ELF-1 (cell line): Measurements from ENCODE around the gene AKAP6.

ENCODE experiments used
- DNase-seq: peaks from one replicate; pipeline ENCODE4 v3.0.0-alpha.2; 2016; ENCODE audit warnings: low read depth, low spot score

Gene AKAP6

GRCh38 chr14:32330351-32331111, 1.4 kb downstream of the AKAP6 start:
- peak; percentile 10 for DNase-seq

DNA sequence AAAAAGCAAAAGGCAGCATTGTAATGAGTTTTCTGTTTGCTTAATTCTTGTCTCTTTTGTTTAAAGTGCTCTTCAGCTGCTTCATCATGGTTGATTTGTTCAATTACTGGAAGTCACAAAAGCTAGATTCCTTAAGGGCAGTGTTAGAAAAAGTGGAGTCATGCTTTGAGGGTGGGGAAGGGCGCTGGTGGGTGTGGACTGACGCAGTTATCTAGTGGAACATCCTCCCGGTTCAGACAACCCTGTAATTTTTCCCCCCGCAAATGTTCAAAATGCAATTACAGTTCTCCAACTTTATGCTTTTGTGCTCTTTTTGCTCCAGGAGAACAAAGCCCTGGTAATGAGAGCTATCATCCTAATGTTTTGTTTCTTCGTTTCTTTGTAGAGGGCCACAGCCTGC, 2.1 kb downstream of the AKAP6 start:
- DNase-seq = peak; percentile 38

GRCh38 chr14:32332415-32333316, 3.6 kb downstream of the AKAP6 start:
- no peak for DNase-seq

GRCh38 chr14:32336702-32337101, 7.6 kb downstream of the AKAP6 start:
- no peak for DNase-seq

DNA sequence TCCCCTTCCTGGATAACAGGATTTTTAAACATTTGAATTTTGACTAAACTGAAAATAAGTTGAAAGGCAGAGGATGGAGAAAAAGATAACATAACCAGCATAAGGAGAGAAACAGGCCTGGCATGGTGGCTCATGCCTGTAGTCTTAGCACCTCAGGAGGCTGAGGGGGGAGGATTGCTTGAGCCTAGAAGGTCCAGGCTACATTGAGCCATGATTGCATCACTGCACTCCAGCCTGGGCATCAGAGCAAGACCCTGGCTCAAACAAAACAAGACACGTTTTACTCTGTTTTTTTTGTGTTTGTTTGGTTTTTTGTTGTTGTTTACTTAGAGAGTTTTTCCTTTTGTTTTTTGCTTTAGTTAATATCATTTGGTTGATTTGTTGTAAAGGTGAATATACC, 8.7 kb downstream of the AKAP6 start:
- no peak for DNase-seq

DNA sequence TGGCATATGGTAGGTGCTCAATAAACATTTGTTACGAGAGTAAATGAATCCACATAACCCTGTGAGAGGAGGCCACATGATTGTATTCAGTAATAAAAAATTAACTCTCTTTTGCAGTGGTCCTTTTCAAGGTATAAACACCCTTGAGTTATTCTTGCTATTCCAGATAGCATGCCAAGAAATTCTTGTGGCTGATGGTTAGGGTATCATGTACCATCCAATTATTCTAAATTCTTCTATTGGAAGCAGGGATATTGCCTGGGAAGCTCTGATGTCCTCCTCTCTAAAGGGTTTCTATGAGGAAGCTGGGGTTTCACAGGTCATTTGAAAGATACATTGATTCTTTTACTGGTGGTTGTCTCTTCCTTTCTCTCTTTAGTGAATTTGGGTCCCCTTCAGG, 10.1 kb downstream of the AKAP6 start:
- no peak for DNase-seq

DNA sequence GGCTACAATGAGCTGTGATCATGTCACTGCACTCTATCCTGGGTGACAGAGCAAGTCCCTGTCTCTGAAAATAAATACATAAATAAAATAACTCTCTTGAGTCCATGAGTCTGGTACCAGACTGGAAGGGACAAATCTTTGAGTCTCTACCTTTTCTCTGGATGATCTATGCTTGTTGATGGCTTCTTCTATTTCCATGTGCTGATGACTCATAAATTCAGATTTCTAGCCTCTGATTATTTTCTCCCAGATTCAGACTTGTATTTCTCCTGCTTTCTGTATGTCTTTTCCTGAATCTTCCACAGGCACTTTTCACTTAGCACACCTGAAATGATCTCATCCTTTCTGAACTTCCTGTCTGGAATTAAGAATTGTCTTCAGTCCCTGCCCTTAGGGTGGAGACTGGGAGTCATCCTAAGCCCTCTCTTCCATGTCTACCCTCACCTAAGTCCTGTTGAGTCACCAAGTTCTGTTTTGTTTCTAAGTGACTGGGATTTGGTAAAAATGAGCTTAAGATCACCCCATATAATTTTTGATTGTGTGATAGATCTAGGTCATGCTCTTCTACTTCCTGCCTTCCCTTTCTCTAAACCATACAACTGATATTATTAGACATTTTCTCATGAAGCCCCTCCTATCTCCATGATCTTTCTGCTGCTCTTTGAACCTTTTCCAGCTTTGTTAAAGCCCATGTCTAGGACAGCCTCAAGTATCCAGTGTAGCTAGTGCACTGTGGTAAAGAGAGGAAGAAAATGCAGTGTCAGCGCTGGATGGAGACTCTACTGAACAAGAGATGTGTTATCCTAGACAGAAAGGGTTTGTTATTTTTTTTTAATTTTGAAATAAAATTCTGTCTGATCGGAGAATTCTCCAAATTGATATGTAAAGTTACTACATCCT, 13.1 kb downstream of the AKAP6 start:
- no peak for DNase-seq

DNA sequence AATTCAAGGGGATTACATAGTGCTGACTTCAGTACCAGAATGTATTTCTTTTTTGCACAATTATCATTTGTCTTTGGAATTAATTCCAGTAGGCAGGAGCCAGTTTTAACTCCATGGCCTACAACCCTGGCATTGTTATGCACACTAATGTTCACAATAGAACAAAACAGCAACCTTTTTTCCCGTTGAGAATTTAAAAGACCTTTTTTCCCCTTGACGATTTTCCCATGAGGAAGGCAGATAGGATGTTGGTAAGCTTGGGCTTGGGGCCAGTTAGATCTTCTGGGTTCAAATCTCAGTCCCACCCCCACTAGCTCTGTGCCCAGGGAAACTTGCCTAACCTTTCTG, 13.7 kb downstream of the AKAP6 start:
- DNase-seq = no peak

DNA sequence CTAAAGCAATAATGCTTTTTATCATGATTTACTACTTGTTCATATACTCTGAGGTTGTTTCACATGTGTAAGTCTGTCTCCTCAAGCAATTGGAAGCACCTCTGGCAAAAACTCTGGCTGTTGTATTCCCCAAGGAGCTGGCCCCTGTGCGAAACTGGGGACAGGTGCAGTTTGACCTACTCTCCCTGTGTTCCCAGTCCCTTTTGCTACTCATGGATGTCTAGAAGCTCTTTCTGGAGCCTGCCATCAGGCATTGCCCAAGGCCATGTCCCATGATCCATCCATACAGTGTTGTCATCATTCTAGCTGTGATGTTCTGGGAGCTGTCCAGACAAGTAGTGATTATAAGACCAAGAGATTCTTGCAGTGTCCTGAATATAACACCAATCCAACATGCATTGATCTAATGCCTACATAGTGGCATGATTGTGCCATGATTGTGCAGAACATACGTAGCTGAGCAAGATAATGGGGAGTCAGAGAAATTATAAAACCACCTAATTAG, 14.9 kb downstream of the AKAP6 start:
- no peak for DNase-seq

GRCh38 chr14:32345311-32345791, 16.3 kb downstream of the AKAP6 start:
- DNase-seq = no peak

DNA sequence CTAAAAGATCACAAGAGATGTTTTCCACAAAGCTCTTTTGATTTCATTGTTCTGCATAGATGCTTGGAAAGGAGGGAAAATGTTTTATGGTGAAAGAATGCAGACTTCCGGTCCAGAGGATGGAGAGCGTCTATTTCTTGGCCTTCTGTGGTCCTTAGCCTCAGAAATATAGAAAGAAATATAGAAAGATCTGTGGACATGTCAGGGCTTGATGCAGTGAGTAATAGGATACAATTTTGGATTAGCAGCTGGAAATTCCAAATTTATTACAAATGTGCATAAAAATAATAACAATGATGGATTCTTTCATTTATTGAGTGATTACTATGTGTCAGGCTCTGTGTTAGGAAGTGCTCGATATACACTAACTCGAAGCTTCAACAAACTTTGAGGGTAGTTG, 20.2 kb downstream of the AKAP6 start:
- DNase-seq = no peak

GRCh38 chr14:32350020-32350419, 20.9 kb downstream of the AKAP6 start:
- DNase-seq = no peak

- DNase-seq = no peak
Observed at GRCh38 chr14:32352631-32353030, 23.5 kb downstream of the AKAP6 start.

- no peak for DNase-seq
Observed at GRCh38 chr14:32354716-32355115, 25.6 kb downstream of the AKAP6 start.

- DNase-seq = no peak
Observed at GRCh38 chr14:32358781-32359180, 29.7 kb downstream of the AKAP6 start.

GRCh38 chr14:32361674-32362073, 32.6 kb downstream of the AKAP6 start:
- no peak for DNase-seq

GRCh38 chr14:32363761-32364160, 34.7 kb downstream of the AKAP6 start:
- no peak for DNase-seq

GRCh38 chr14:32364941-32365340, 35.8 kb downstream of the AKAP6 start:
- no peak for DNase-seq

DNA sequence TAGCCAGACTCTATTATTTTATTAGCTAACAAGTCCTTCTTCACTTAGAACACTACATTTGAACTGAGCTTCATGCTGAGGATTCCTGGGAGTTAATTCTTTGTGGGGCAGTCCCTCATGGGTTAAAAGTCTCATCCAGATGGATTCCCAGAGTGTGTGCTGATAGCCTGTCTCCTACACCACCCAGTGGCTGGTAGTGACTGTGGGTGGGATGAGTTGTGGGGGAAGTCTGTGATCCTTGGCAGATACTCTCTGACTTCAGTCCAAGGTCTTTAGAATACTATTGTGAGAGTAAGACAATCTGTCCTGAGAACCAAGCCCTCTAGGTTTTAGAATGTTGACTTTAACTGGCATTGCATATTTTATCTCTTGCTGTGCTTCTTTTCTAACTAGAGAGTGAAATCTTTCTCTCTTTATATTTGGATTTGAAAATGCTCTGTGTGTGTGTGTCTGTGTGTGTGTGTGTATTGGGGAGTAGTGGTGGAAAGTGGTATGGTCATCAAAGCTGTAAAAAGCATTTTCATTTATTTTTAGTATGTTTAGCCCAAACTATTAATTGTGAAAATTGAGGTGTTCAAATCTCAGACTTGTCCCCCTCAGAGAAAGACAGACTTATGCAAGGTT, 37.3 kb downstream of the AKAP6 start:
- no peak for DNase-seq

DNA sequence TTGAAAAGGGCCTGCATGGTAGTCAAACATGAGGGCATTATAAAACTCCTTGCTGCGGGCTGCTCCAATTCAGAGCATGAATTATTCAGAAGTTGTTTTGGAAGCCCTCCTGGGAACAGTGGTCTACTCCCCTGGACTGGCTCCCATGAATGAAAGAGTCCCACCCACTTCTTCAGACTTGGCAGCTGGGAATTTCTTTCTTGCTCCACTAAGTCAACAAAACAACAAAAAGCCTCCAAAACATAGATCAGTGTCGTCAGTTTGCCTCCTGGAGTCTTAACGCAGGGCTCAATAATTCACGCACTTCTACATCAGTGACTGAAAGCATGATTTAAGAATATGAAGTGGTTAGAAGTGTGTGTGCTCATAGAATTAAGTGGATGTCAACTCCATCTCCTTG, 37.9 kb downstream of the AKAP6 start:
- no peak for DNase-seq

DNA sequence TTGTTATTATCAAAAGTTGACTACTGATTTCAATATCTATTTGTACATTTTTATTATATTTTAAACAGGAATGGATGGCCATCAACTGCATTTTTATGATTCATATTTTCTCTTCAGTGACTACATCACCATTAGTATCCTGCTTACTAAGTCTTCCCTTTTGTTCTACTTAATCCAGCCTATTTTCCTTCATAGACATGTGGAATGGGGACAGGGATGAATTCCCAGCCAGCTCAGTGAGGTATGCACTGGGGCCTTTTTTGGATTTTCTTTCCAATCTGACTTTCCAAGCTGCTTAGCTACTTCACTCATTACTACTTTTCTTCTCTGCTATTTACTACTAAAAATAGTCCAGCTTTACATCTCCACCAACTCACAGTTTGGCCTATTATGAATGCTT, 38.4 kb downstream of the AKAP6 start:
- DNase-seq = no peak
